SU-DHL-6 (cell line): ENCODE results near the gene PDZD7.

Experiments
- H2AFZ ChIP-seq: fragments of 200-600 bp; sonication (generic); 2 replicates; pipeline ENCODE4 v1.6.1; 2014; ENCODE audit warnings: low read depth, mild to moderate bottlenecking, moderate library complexity, mixed read lengths, antibody characterized with exemption, low read length; ENCODE audit not compliant: severe bottlenecking
- H3F3A ChIP-seq: fragments of 200-600 bp; shearing (Covaris generic); 2 replicates; pipeline ENCODE4 v1.6.0; 2016; ENCODE audit warnings: antibody characterized with exemption, mild to moderate bottlenecking; ENCODE audit not compliant: insufficient read depth
- H3K27ac ChIP-seq: fragments of 200-600 bp; sonication (generic); 2 replicates; pipeline ENCODE4 v1.5.1; 2016; ENCODE audit warnings: low read depth, mild to moderate bottlenecking, low read length, moderate library complexity, mixed read lengths
- H3K27me3 ChIP-seq: fragments of 200-600 bp; sonication (generic), shearing (Covaris generic); 2 replicates; pipeline ENCODE4 v1.6.0; 2014; ENCODE audit warnings: mild to moderate bottlenecking, low read length
- H3K36me3 ChIP-seq: fragments of 200-600 bp; sonication (generic); 2 replicates; pipeline ENCODE4 v1.6.1; 2014; ENCODE audit warnings: mild to moderate bottlenecking, low read length, mixed read lengths
- H3K4me2 ChIP-seq: fragments of 300-600, 200-600 bp; shearing (Covaris generic), sonication (generic); 2 replicates; pipeline ENCODE4 v1.6.0; 2014; ENCODE audit warnings: low read length, low read depth, mild to moderate bottlenecking; ENCODE audit not compliant: poor library complexity, severe bottlenecking
- H3K4me3 ChIP-seq: fragments of 200-600 bp; sonication (generic); 2 replicates; pipeline ENCODE4 v1.5.1; 2014; ENCODE audit warnings: antibody characterized with exemption, low read length, mild to moderate bottlenecking, mixed read lengths; ENCODE audit not compliant: insufficient read depth, poor library complexity, severe bottlenecking
- H3K79me2 ChIP-seq: fragments of 200-600 bp; sonication (generic); 2 replicates; pipeline ENCODE4 v1.6.1; 2014; ENCODE audit warnings: mild to moderate bottlenecking, low read length, moderate library complexity; ENCODE audit not compliant: insufficient read depth
- H3K9ac ChIP-seq: fragments of 200-600 bp; sonication (generic); 2 replicates; pipeline ENCODE4 v1.7.0; 2014; ENCODE audit warnings: mild to moderate bottlenecking, low read length
- H3K9me2 ChIP-seq: fragments of 200-600 bp; sonication (generic); replicated peaks from 2 replicates; pipeline ENCODE4 v1.6.1; 2014; ENCODE audit warnings: low read length; ENCODE audit not compliant: insufficient read depth
- H3K9me3 ChIP-seq: fragments of 200-600 bp; sonication (generic); 2 replicates; pipeline ENCODE4 v1.6.1; 2014; ENCODE audit warnings: low read length, mixed read lengths; ENCODE audit not compliant: insufficient read depth
- H4K20me1 ChIP-seq: fragments of 200-600 bp; sonication (generic); 2 replicates; pipeline ENCODE4 v1.6.1; 2014; ENCODE audit warnings: low read depth, mild to moderate bottlenecking, antibody characterized with exemption, low read length, moderate library complexity, mixed read lengths
- CTCF ChIP-seq: fragments of 200-600 bp; sonication (generic); IDR thresholded peaks from one replicate; pipeline ENCODE4 v1.5.1; 2017; ENCODE audit warnings: antibody characterized with exemption, mild to moderate bottlenecking, low read length, moderate library complexity; ENCODE audit not compliant: insufficient read depth, poor library complexity, severe bottlenecking
- EZH2phosphoT487 ChIP-seq: fragments of 200-600 bp; sonication (generic), shearing (Covaris generic); conservative IDR thresholded peaks from 2 replicates; pipeline ENCODE4 v1.6.1; 2018; ENCODE audit warnings: mild to moderate bottlenecking, antibody characterized with exemption, low read length, moderate library complexity, mixed read lengths

The PDZD7 gene

GRCh38 chr10:100986952-100987684, 43.8 kb downstream of the PDZD7 start, which contains the start of the genes MRPL43 and TWNK:
MRPL43 (minus strand) TSS chr10:100987497; CDS start chr10:100987443, 54 bp downstream.
TWNK (plus strand) TSS chr10:100987543; CDS start chr10:100988211, 668 bp downstream.
- H3K9me2 ChIP-seq = no peaks in the 10 kb centered on the region
- H3K27ac ChIP-seq = peak within 1 kb of the TSS; percentile 78
- H2AFZ ChIP-seq = peak within 1 kb of the TSS; percentile 88
- H3K27me3 ChIP-seq = no peaks in the 10 kb centered on the region
- H3K9me3 ChIP-seq = no peaks in the 10 kb centered on the region
- peaks cover 44% of the 10 kb centered on the region for H3K79me2 ChIP-seq
- no peaks in the 10 kb centered on the region; the same call in 1 of the 2 replicates for H3F3A ChIP-seq
- H4K20me1 ChIP-seq = no peaks in the 10 kb centered on the region
- H3K4me3 ChIP-seq = peak within 1 kb of the TSS; percentile 99
- TF ChIP-seq EZH2phosphoT487 (no peak), CTCF (no peak)
- H3K36me3 ChIP-seq = no peaks in the 10 kb centered on the region
- peak within 1 kb of the TSS; percentile 92 for H3K4me2 ChIP-seq
- H3K9ac ChIP-seq = peak within 1 kb of the TSS; percentile 77

DNA sequence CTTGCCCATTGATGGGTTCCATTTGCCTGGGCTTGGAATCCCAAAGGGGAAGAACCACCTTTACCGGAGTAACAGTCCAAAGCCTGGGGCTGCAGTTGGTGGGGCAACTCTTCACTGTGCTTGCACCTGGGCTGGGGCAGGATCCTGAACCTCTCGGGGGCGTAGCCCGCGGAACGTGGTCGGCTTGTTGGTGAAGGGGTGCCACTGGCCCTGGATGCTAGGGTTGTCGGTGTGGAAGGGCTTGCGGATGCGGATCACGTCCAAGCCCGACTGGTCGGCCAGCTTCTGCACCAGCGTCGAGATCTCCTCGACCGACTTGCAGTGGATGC, 44.3 kb downstream of the PDZD7 start:
- Histone ChIP-seq H3K4me2 (peak overlapping the region; percentile 92), H3K79me2 (peaks cover 44% of the 10 kb centered on the region), H3F3A (no peaks in the 10 kb centered on the region; the same call in 1 of the 2 replicates), H3K36me3 (no peaks in the 10 kb centered on the region), H4K20me1 (no peaks in the 10 kb centered on the region), H2AFZ (peak overlapping the region; percentile 88), H3K9me3 (no peaks in the 10 kb centered on the region), H3K27me3 (no peaks in the 10 kb centered on the region), H3K4me3 (peak overlapping the region; percentile 99), H3K9ac (peak overlapping the region; percentile 77), H3K27ac (no peak overlapping the region), H3K9me2 (no peaks in the 10 kb centered on the region)
- TF ChIP-seq EZH2phosphoT487 (no peak), CTCF (no peak)

- TF ChIP-seq CTCF = no peak
- no peak for TF ChIP-seq EZH2phosphoT487
- no peaks in the 10 kb centered on the region for H3K36me3 ChIP-seq
- H3K27me3 ChIP-seq = no peaks in the 10 kb centered on the region
- no peak overlapping the region for H3K27ac ChIP-seq
- H4K20me1 ChIP-seq = no peaks in the 10 kb centered on the region
- H3K9me2 ChIP-seq = no peaks in the 10 kb centered on the region
- H3F3A ChIP-seq = no peaks in the 10 kb centered on the region; the same call in 1 of the 2 replicates
- H3K9ac ChIP-seq = no peak overlapping the region
- no peak overlapping the region for H3K4me2 ChIP-seq
- no peak overlapping the region for H2AFZ ChIP-seq
- H3K4me3 ChIP-seq = no peak overlapping the region
- no peaks in the 10 kb centered on the region for H3K9me3 ChIP-seq
- peaks cover 42% of the 10 kb centered on the region for H3K79me2 ChIP-seq
Measured at GRCh38 chr10:100985336-100985735, 45.6 kb downstream of the PDZD7 start.
